ENCODE measurements around the gene UBR4.

UBR4 gene

DNA sequence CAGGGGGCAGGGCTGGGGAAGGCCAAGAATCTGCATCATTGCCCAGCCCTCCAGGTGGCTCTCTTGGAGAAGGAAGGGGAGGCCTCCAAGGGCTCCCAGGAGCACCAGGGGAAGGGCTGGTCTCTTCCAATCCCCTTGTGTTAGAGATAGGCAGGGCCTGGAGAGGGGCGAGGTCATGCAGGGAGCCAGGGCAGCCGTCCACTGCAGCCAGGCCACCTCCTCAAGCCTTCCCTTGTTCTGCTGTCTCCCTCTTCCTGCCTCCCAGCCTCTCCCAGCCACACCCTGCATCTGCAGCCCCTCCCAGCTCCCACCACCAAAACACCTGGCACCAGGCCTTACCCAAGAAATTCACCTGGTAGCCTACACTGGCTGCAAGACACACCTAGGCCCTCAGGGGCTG, 148.3 kb downstream of the UBR4 start:
- in situ Hi-C loops (cut with MboI; ENCODE audit: low sequenced_read_pairs) = no loop called here

DNA sequence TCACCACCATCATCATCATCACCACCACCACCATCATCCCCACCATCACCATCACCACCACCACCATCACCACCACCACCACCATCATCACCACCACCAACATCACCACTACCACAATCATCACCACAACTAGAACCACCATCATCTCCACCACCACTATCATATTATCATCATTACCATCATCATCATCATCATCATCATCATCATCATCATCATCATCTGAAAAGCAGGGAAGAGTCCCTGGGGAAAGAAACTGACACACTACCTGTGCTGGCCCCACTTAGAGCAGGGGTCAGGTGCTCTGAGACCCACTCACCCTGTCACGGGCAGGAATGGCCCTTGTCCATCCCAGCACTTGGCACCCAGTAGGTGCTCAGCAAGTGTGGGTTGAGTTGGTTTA, 148.7 kb downstream of the UBR4 start:
- in situ Hi-C loops (cut with MboI; ENCODE audit: low sequenced_read_pairs) = no loop called here

DNA sequence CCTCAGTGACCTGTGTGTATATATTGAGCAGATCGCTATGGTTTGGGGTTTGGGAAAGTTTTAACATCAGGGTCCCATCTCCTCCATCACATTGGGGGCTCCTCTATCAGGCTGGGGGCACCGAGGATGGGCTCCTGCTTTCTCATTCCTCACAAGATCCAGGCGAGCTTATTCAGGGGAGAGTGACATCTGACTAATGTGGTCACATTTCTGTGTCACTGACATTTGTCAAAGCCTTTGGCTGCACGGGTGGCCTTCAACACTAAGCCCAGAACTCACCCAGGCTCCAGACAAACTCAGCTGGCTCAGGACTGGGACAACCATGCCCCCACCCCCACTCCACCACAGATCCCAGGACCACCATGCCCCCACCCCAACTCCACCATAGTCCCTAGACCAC, 150.3 kb downstream of the UBR4 start:
- in situ Hi-C loops (cut with MboI; ENCODE audit: low sequenced_read_pairs) = no loop called here

GRCh38 chr1:19058476-19058797, 151.6 kb downstream of the UBR4 start:
- in situ Hi-C loops (cut with MboI; ENCODE audit: low sequenced_read_pairs) = no loop called here

GRCh38 chr1:19057784-19058475, 152.1 kb downstream of the UBR4 start:
- in situ Hi-C loops (cut with MboI; ENCODE audit: low sequenced_read_pairs) = no loop called here

DNA sequence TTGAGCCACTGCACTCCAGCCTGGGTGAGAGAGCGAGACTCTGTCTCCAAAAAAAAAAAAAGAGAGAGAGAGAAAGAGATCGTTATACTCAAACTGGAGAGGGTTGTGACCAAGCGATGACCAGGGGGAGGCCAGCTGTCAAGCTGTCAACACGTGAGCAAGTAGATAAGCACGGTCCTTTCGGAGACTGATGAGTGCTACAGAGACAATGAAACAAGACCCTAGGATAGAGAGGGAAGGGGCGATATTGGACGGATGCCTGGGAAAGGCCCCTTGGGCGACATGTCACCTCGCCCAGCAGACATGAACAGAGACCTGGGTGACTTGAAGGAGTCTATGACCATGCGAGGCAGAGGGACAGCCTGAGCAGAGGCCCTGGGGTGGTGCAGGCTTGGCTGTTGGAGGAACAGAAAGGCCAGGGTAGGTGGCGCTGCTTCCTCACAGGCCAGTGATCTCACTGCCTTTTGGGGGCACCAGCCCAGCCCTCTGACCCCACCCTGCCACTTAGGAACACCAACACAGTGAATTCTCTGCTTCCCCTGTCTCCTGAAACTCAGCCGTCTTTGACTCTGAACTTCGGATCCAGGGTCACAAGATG, 152.8 kb downstream of the UBR4 start:
- in situ Hi-C loops (cut with MboI; ENCODE audit: low sequenced_read_pairs) = no loop called here

DNA sequence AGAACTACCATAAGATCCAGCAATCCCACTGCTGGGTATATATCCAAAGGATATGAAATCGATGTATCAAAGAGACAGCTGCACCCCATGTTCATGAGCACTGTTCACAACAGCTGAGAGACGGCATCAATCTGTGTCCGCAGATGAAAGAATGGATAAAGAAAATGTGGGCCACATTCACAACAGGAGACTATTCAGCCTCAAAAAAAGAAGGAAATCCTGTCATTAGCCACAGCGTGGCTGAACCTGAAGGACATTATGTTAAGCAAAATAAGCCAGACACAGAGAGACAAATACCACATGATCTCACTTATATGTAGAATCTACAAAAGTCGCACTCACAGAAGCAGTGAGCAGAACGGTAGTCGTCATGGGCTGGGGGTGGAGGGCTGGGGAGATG, 154.4 kb downstream of the UBR4 start:
- in situ Hi-C loops (cut with MboI; ENCODE audit: low sequenced_read_pairs) = no loop called here

- in situ Hi-C loops (cut with MboI; ENCODE audit: low sequenced_read_pairs) = no loop called here
Observed at GRCh38 chr1:19055001-19055400, 155.1 kb downstream of the UBR4 start.

DNA sequence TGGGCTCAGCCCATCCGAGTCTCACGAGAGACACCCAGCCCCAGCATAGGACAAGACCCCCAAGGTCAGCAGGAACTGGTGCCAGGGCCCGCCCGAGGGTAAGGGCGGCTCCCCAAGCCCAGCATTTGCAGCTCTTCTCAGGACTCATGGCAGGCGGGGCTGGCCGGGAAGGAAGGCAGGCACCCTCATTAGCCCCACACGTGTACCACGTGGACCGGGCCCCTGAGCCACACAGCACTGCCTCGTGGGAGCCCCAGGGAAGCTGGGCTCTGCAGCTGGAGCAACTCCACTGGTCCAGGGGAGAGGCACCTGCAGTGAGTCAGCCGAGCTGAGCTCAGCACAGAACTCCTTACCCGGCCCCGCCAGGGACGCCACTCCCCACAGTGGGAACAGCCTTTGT, 155.8 kb downstream of the UBR4 start:
- in situ Hi-C loops (cut with MboI; ENCODE audit: low sequenced_read_pairs) = no loop called here

- in situ Hi-C loops (cut with MboI; ENCODE audit: low sequenced_read_pairs) = no loop called here
Observed at GRCh38 chr1:19053486-19053885, 156.6 kb downstream of the UBR4 start.

GRCh38 chr1:19049798-19050197, 160.3 kb downstream of the UBR4 start:
- in situ Hi-C loops (cut with MboI; ENCODE audit: low sequenced_read_pairs) = no loop called here

GRCh38 chr1:19049128-19049768, 160.8 kb downstream of the UBR4 start:
- in situ Hi-C loops (cut with MboI; ENCODE audit: low sequenced_read_pairs) = no loop called here

DNA sequence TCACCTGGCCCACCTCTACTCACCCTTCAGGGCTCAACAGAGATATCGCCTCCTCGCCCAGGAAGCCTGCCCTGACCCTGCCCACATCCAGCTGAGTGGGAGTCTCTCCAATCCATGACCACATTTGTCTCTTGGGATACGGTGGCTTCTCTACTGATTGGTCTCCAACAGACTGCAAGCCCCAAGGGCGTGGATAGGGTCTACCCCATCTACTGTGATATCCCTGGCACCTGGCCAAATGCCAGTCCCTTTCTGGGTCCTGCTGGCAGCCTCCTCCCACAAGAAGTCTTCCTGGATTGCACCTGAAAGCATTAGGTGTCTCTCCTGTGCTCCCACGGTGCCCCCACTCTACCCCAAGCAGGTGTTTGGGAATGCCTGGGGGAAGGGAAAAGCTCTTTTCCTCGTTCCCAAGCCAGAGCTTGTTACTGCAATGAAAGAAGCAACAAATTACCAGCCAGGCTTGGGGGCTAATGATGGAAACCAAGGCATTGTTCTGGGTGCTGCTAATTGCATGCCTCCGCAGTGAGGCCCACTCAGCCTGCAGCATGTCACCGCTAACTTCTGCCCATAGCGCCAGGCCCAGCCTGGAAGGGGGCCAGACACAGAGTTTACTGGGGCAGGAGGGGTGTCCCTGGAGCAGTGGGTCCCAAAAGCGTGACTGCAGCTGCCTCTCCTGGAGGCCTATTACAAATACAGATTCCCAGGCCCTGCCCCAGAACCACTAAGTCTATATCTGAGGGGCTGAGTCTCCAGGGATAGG, 162.9 kb downstream of the UBR4 start:
- in situ Hi-C loops (cut with MboI; ENCODE audit: low sequenced_read_pairs) = no loop called here

- in situ Hi-C loops (cut with MboI; ENCODE audit: low sequenced_read_pairs) = no loop called here
Observed at GRCh38 chr1:19045898-19046880, 163.9 kb downstream of the UBR4 start.

DNA sequence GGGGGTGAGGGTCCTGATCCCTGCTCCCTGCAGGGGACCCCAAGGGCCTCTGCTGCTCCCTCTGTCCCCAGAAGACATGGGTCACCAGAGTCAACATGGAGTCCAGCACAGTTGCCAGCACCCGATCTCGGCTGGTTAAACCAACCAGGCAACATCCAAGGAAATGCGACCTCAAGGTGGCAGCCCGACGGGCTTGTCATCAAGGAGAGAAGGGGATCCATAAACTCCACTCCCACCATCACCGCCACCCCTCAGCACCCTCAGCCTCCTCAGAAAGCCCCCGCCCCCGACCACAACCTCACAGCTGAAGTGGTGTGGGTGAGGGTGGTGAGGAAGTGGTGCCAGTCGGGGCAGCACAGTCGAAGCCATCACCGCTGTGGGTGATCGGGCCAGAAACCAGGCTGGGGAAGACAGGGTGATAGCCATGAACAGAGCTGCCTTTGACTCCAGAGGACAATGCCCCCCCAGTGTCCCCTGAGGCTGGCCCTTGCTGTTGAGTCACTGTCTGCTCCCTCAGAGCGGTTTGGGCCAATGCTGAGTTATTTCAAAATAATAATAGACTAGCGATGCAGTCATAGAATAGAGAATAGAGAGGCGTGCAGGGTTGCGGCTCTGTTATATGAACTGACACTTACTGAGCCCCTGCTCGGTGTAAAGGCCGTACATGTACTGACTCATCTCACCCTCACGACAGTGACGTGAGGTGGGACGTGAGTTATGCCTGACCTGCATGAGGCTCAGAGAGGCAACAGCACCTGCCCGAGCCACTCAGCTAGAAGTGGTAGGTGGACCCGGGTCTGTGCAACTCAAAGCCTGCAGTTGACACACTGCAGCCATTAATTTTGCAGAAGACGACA, 164.9 kb downstream of the UBR4 start:
- in situ Hi-C loops (cut with MboI; ENCODE audit: low sequenced_read_pairs) = no loop called here

DNA sequence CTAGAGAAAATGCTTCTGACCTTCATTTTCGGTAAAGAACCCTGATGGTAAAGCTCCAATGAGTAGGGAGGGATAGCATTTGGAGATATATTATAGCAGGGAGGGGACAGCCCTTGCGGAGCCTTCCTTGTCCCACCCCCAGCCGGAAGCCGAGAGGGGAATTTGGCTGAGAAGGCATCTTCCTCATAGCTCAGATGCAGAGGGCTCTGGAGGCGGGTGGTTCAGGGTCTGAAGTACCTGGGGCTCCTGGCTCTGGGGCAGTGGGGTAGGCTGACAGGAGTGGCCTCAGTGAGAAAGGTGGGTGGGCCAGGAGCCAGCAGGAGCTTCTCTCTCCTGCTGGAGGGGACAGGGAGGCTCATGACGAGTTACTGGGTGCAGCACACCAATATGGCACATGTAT, 165.6 kb downstream of the UBR4 start:
- in situ Hi-C loops (cut with MboI; ENCODE audit: low sequenced_read_pairs) = no loop called here

- in situ Hi-C loops (cut with MboI; ENCODE audit: low sequenced_read_pairs) = no loop called here
Observed at GRCh38 chr1:19043579-19044443, 166.3 kb downstream of the UBR4 start.

DNA sequence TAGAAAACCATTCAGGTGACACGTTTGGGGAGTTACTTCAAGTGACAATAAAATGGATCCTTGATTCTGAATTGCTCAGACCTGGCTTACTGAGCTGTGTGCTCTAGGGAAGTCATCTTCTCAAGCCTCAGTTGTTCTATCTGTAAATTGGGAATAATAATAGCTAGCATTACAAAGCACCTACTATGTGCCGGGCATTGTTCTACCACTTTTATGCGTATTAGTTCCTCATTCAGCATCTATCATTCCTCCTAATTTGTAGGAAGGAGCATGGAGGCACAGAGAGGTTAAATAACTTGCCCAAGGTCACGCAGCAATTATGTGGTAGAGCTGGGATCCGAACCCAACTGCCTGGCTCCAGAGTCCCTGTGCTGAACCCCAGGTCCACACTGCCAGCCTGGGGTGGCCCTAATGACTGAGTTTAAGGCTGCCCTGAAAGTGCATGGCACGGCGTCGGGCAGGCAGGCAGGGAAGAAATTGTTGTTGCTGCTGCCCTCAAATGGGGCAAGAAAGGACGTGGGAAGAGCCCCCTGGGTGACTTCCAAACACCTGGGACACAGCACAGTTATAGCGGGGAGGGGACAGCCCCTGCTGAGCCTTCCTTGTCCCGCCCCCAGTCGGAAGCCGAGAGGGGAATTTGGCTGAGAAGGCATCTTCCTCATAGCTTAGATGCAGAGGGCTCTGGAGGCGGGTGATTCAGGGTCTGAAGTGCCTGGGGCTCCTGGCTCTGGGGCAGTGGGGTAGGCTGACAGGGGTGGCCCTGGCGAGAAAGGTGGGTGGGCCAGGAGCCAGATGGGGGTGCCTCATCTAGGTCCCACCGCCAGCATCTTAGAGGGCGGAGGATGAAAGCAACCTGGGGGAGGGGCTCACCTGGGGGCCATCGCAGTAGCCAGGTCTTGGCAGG, 167.1 kb downstream of the UBR4 start:
- in situ Hi-C loops (cut with MboI; ENCODE audit: low sequenced_read_pairs) = no loop called here
